ENCODE data around the gene CNOT9.

DNA sequence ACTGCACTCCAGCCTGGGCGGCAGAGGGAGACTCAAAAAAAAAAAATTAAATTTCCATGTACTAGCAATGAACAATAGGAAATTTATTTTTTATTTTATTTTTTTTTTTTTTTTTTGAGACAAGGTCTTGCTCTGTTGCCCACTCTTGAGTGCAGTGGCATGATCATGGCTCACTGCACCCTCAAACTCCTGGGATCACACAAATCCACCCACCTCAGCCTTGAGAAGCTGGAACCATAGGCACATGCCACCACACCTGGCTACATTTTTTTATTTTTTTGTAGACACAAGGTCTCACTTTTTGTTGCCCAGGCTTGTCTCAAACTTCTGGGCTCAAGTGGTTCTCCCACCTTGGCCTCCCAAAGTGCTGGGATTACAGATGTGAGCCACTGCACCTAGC is 16.9 kb downstream of the CNOT9 start:
- TF ChIP-seq POLR2A (IDR thresholded peaks at IDR 0.05; ENCODE audit: low read length) (no peak), GATA1 (IDR thresholded peaks at IDR 0.05; ENCODE audit: low read depth, low read length) (no peak)
